Endothelial cell of umbilical vein (primary cell): ENCODE measurements around the gene PPP1R3F. TPM values are rescaled to one million over a fixed set of nuclear protein-coding genes. Genes with fewer than 3 reads are reported as not detected.

Experiments used
- BruUV-seq: library from RNA; stranded (reverse); fragments of 400-500 nt; replicated peaks from 2 replicates; lab custom pipeline; 2021; lab: Mats Ljungman, UMichigan
- CTCF ChIA-PET: fragments of 300-600, 350-600 bp; sonication (Branson Sonifier 250); formaldehyde crosslinking; loops from one replicate; lab custom pipeline; 2021; ENCODE audit warnings: antibody characterized with exemption, inconsistent platforms; lab: Charles Lee
- POLR2A ChIA-PET: fragments of 300-600, 350-600 bp; sonication (Branson Sonifier 250); formaldehyde crosslinking; loops from one replicate; lab custom pipeline; 2021; ENCODE audit warnings: antibody characterized with exemption, inconsistent platforms; lab: Charles Lee
- DNase-seq: peaks from one replicate; pipeline ENCODE4 v3.0.0-alpha.2; 2011; ENCODE audit warnings: low read depth, low spot score
- FAIRE-seq: peaks from 2 replicates; lab custom pipeline; 2011; peaks lifted over from hg19 to GRCh38; lab: Jason Lieb, UNC
- H2AFZ ChIP-seq: 2 replicates; pipeline ENCODE4 v1.6.0; 2012; ENCODE audit warnings: low read depth, low read length, control low read depth, inconsistent platforms
- H3K27ac ChIP-seq: 2 replicates; pipeline ENCODE4 v1.5.1; 2011; ENCODE audit warnings: low read depth, mild to moderate bottlenecking, control low read depth, low read length, moderate library complexity; ENCODE audit not compliant: insufficient read depth
- H3K27me3 ChIP-seq, 2 experiments: 2 replicates each; pipeline versions ENCODE4 v1.6.0 to v1.6.1; 2011; ENCODE audit warnings: low read length in 2 of 2, mixed read lengths in 1 of 2; ENCODE audit not compliant: control insufficient read depth in 2 of 2, insufficient read depth in 2 of 2
- H3K36me3 ChIP-seq, 2 experiments: 2 replicates in 1 of 2; 3 replicates in 1 of 2; pipeline ENCODE4 v1.5.1; 2011; ENCODE audit warnings: low read length in 2 of 2, mild to moderate bottlenecking in 1 of 2, moderate library complexity in 1 of 2; ENCODE audit not compliant: control insufficient read depth in 2 of 2, insufficient read depth in 2 of 2; ENCODE audit errors: extremely low read depth in 1 of 2
- H3K4me1 ChIP-seq: 3 replicates; pipeline ENCODE4 v1.5.1; 2011; ENCODE audit warnings: mild to moderate bottlenecking, low read length; ENCODE audit not compliant: control insufficient read depth, insufficient read depth; ENCODE audit errors: extremely low read depth
- H3K4me2 ChIP-seq: 2 replicates; pipeline ENCODE4 v1.6.1; 2011; ENCODE audit warnings: low read length, control low read depth, mixed read lengths; ENCODE audit not compliant: insufficient read depth
- H3K4me3 ChIP-seq, 3 experiments: fragments of 200-600 bp in 1 of 3; sonication (generic), shearing (Covaris generic) in 1 of 3; replicated peaks in 1 of 3; 2 replicates each; pipeline ENCODE4 v1.5.1; 2011 to 2016; ENCODE audit warnings: control low read depth in 3 of 3, low read length in 3 of 3, mild to moderate bottlenecking in 2 of 3, inconsistent platforms in 1 of 3, low read depth in 1 of 3, moderate library complexity in 1 of 3; ENCODE audit not compliant: insufficient read depth in 1 of 3
- H3K79me2 ChIP-seq: 2 replicates; pipeline ENCODE4 v1.6.0; 2012; ENCODE audit warnings: low read length, inconsistent platforms; ENCODE audit not compliant: control insufficient read depth, insufficient read depth
- H3K9ac ChIP-seq: replicated peaks from 2 replicates; pipeline ENCODE3; 2011; ENCODE audit warnings: low read length, control low read depth; ENCODE audit not compliant: insufficient read depth; ENCODE audit errors: extremely low read depth
- H3K9me1 ChIP-seq: replicated peaks from 3 replicates; pipeline ENCODE4 v1.6.0; 2011; ENCODE audit warnings: mild to moderate bottlenecking, low read length; ENCODE audit not compliant: control insufficient read depth, insufficient read depth; ENCODE audit errors: extremely low read depth
- H3K9me3 ChIP-seq: replicated peaks from 2 replicates; pipeline ENCODE4 v1.5.1; 2012; ENCODE audit warnings: low read length, inconsistent platforms; ENCODE audit not compliant: control insufficient read depth, insufficient read depth
- H4K20me1 ChIP-seq: replicated peaks from 2 replicates; pipeline ENCODE3; 2011; ENCODE audit warnings: mild to moderate bottlenecking, low read length; ENCODE audit not compliant: control insufficient read depth, insufficient read depth; ENCODE audit errors: extremely low read depth
- EZH2 ChIP-seq: IDR thresholded peaks from 2 replicates; pipeline ENCODE4 v1.6.1; 2012; ENCODE audit warnings: borderline replicate concordance, low read depth, mild to moderate bottlenecking, moderate library complexity, low read length, inconsistent platforms; ENCODE audit not compliant: severe bottlenecking
- GATA2 ChIP-seq: IDR thresholded peaks from 2 replicates; pipeline ENCODE4 v1.7.0; 2011; ENCODE audit warnings: low read depth, mild to moderate bottlenecking, moderate library complexity, mixed read lengths, low read length; ENCODE audit not compliant: insufficient read length, insufficient read depth
- POLR2AphosphoS5 ChIP-seq: IDR thresholded peaks from 2 replicates; pipeline ENCODE4 v1.6.1; 2012; ENCODE audit warnings: low read depth, mild to moderate bottlenecking, control low read depth, low read length, moderate library complexity; ENCODE audit not compliant: insufficient read depth
- dilution Hi-C: fragments of 300-500 bp; cut with MboI; formaldehyde crosslinking; loops from one replicate; pipeline ENCODE4 v1.15.0; 2019; ENCODE audit warnings: low sequenced_read_pairs; ENCODE audit not compliant: extremely low pct_ligation_motif_present
- intact Hi-C: fragments of 100-400 bp; cut with micrococcal nuclease; formaldehyde crosslinking; loops from one replicate; pipeline ENCODE4 v1.10.0; 2022
- polyA plus RNA-seq, 4 experiments: library from polyadenylated mRNA; depleted of rRNA in 3 of 4; stranded (reverse) in 3 of 4; unstranded in 1 of 4; fragments of >200 nt; gene quantifications; 2 replicates each; pipeline versions ENCODE4 v1.2.1 to v1.2.3, GENCODE V29; 2011 to 2012; ENCODE audit warnings: missing spikeins in 1 of 4
- total RNA-seq: library from RNA; stranded (reverse); gene quantifications from 2 replicates; pipeline ENCODE4 v1.2.3, GENCODE V29; 2021
- TF ChIP-seq, protein P1 (sequence below): IDR thresholded peaks from 2 replicates; pipeline ENCODE4 v1.6.1; 2011; ENCODE audit not compliant: insufficient read depth, insufficient read length

PPP1R3F gene
- total and polyA plus RNA-seq, 2 donors (not counting 3 experiments of a cell fraction or from before 2014, with no cell fraction given): 1.5 to 2.5 TPM

DNA sequence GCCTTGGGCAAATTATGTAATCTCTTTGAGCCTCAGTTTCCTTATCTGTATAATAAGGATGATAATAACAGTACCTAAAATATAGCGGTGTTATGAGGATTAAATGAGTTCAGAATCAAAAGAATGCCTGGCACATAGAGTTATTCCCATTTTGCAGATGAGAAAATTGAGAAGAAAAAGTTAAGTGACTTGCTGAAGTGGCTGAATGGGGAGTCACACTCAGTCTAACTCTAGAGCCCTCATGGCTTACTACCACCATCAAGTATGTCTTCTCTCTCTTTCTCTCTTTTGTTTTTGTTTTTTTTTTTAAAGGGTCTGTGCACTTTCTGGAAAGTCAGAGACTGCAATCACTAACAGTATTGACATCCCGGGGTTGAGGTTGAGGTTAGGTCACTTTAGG, 37.1 kb upstream of the PPP1R3F start:
- no peaks in the 10 kb centered on the region for H3K9me1 ChIP-seq
- no peaks in the 10 kb centered on the region for H4K20me1 ChIP-seq
- intact Hi-C loops: no loop called here
- no TSS peak for BruUV-seq
- no peaks in the 10 kb centered on the region for H3K27me3 ChIP-seq
- no peak for DNase-seq
- ChIA-PET CTCF (no interaction called here), POLR2A (no interaction called here)
- no peak overlapping the region for H3K27ac ChIP-seq
- no peak overlapping the region for H3K4me2 ChIP-seq
- H3K9me3 ChIP-seq: no peaks in the 10 kb centered on the region
- H3K79me2 ChIP-seq: no peaks in the 10 kb centered on the region
- FAIRE-seq: no peak
- no peak for TF ChIP-seq POLR2AphosphoS5
- dilution Hi-C loops: no loop called here
- H3K9ac ChIP-seq: no peak overlapping the region
- no peak overlapping the region for H3K4me3 ChIP-seq
- H3K36me3 ChIP-seq: no peaks in the 10 kb centered on the region
- no peak overlapping the region for H2AFZ ChIP-seq
- H3K4me1 ChIP-seq: peaks cover 2% of the 10 kb centered on the region

DNA sequence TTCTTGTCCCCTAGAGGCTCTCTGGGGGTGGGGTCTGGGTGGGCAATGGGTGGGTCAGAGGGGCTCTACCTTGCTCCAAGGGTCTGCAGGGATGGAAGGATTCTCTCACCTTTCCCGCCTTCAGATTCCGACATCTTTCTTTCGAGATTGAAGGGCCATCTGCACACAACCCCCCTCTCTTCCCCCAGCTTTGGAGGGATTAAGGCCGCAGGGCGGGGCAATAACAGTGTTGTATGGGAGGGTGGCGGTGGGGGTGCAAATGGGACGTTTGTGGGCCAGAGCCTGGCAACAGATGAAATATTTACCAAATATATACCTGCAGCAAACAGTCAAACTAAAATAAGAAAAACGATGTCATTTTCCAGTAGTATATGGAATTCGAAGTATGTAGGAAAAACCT, 36.4 kb upstream of the PPP1R3F start, which contains the start of gene CACNA1F:
TSS of gene CACNA1F (minus strand) at position 165 of the 400 bp plus-strand sequence. CDS start at position 134, 31 bp downstream.
- Histone ChIP-seq H3K4me2 (no peak within 1 kb of the TSS), H3K36me3 (no peaks in the 10 kb centered on the region), H3K9me1 (no peaks in the 10 kb centered on the region), H3K79me2 (no peaks in the 10 kb centered on the region), H3K9me3 (no peaks in the 10 kb centered on the region), H3K4me3 (no peak within 1 kb of the TSS), H2AFZ (peak within 1 kb of the TSS; percentile 59), H3K9ac (no peak within 1 kb of the TSS), H4K20me1 (no peaks in the 10 kb centered on the region), H3K4me1 (peaks cover 2% of the 10 kb centered on the region), H3K27me3 (no peaks in the 10 kb centered on the region), H3K27ac (no peak within 1 kb of the TSS)
- no TSS peak for BruUV-seq
- dilution Hi-C loops (no loop called here), intact Hi-C loops (no loop called here)
- no peak for TF ChIP-seq GATA2
- no peak for TF ChIP-seq EZH2
- TF ChIP-seq POLR2AphosphoS5: no peak
- TF ChIP-seq, protein P1, sequence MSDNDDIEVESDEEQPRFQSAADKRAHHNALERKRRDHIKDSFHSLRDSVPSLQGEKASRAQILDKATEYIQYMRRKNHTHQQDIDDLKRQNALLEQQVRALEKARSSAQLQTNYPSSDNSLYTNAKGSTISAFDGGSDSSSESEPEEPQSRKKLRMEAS: no peak
- ChIA-PET CTCF (interaction anchor here (0.9 kb wide), 1 partner anchor 40 kb away, joined by 4 read pairs; no protein-coding TSS in a partner anchor), POLR2A (no interaction called here)
- no peak for FAIRE-seq
- DNase-seq: no peak
